Astrocyte (in vitro differentiated cells and primary cell): Measurements from ENCODE around the gene HACE1.

Experiments
- CTCF ChIP-seq: IDR thresholded peaks from 2 replicates; pipeline ENCODE4 v1.5.1; 2011; ENCODE audit warnings: low read depth, mild to moderate bottlenecking, inconsistent platforms, low read length, moderate library complexity; ENCODE audit not compliant: insufficient read depth
- EZH2 ChIP-seq: IDR thresholded peaks from 2 replicates; pipeline ENCODE4 v1.6.1; 2012; ENCODE audit warnings: mild to moderate bottlenecking, low read length, inconsistent platforms; ENCODE audit not compliant: insufficient read depth

GRCh38 chr6:104682722-104683643 lies 176.7 kb downstream of the HACE1 start:
- TF ChIP-seq EZH2 (no peak), CTCF (peak; percentile 79)
